Right lung (tissue), 5 donors: ENCODE data around the gene CAMK2D. TPM values are rescaled to one million over a fixed set of nuclear protein-coding genes. Genes with fewer than 3 reads are reported as not detected.
"Not testable (repeated sequence)": the region's sequence is repeated elsewhere in the genome, so short reads cannot be mapped to it uniquely, and the experiment has no call there.

Experiments
- DNase-seq, 2 donors: peaks; one replicate each; pipeline ENCODE4 v3.0.0-alpha.2; 2013
- polyA plus RNA-seq, 5 donors: library from polyadenylated mRNA; unstranded; fragments of 120-200 nt; gene quantifications; one replicate each; pipeline versions ENCODE4 v1.2.1 to v1.2.3, GENCODE V29; 2013; ENCODE audit warnings: inconsistent platforms in 1 of 5, low replicate concordance in 1 of 5; ENCODE audit not compliant: insufficient read length in 5 of 5, insufficient read depth in 1 of 5

Gene CAMK2D
- polyA plus RNA-seq, 5 donors: 54.2 to 86.9 (median 72.3) TPM

DNA sequence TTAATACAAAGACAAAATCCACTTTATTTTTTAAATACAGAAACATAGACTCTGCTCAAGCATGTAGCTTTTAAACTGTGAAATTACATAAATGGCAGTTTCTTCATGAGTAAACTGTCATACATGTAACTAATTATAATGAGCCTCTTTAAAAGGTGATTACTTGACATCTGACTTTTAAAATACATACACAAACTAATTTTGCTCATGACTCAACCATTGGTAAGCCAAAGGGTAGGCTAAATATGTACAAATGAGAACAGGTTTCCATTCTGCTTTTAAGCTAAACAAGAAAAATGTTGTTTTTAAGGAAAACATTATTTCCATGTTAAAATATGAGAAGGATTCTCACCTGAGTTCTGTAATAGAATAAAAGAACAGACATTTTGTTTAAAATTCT, 27.9 kb downstream of the CAMK2D start:
- DNase-seq: no peak

DNA sequence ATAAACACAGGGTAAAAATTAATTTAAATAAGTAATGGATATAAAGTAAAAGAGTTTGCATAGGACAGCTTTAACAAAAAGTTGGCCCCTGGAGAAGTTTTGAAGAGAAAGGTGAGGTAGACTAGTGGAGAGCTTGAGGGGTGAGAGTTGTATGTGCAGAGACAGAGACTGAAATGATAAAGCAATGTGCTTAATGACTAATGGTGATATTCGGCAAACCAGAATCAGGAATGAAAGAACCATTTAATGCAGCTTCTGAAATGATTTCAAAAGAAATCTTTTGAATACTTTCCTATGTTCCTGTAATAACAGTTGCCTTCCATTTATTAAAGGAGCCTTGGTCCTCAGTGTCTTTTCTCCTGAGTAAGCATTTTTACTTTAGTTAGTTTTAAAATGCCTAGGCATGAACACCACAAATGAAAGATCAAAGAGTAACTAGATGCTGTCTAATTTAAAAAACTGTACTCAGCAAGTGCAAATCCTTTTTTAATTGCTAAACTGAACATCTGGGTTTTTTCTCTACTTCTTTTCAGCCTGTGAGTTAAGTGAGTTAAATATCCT, 28.5 kb downstream of the CAMK2D start:
- no peak for DNase-seq

DNA sequence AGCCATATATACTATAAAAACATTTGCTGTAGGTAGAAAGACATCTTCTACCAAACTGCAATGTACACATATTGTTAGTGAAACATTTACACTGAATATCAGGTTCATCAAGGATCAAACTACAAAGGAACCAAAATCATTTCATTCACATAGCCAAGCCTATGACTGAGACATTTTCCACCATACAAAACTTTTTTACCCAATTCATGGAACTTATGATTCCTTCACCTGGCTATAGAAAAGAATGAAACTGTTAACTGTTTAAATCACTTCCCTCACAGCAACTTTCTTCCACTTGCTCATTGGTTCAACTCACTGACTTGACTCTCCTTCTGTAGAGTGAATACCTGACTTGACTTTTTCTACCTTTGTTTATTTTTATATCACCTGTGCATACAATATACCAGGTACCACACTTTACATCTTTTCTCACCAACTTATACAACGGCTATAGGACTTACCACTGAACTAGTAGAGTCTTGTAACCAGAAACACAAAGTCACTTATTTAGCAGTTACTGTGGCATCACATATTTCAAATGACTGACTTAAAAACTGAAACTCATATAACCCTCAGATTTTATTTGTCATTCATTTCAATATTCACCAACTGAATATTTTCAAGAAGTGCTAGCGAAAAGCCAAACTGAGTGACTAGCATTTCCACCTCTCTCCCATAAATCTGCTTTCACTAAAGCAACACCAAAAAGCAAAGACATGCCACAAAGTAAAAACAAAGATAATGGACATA, 30.9 kb downstream of the CAMK2D start:
- DNase-seq: no peak

DNA sequence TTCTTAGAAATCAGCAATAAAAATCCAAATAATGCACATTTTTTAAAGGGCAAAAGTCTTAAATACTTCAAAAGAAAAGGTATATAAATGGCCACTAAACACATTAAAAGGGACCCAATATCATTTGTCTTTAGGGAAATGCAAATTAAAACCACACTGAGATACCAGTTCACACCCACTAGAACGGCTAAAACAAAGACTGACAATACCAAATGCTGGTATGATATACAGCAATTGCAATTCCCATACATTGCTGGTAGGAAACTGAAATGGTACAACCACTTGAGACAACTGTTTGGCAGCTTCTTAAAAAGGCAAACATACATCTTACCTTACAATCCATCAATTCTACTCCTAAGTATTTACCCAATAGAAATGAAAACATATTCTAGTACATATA, 33.7 kb downstream of the CAMK2D start:
- DNase-seq: no peak

DNA sequence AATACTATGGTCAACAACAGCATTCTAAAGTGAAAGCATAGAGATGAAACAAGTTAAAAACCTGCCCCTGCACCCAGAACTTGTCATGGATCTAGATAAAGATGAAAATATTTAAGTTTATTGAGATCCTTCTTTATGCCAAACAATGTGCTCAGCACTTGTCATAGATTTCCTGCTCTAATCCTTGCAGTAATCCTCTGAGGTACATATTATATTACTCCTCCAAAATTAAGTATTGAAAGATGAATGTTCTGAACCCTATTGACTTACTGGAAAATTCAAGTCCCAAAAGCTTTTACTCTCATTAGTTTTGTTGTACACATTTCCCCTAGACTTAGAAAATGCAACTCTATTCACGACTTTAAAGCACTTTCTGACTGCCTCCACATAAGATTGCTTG, 35.6 kb downstream of the CAMK2D start:
- DNase-seq: no peak

DNA sequence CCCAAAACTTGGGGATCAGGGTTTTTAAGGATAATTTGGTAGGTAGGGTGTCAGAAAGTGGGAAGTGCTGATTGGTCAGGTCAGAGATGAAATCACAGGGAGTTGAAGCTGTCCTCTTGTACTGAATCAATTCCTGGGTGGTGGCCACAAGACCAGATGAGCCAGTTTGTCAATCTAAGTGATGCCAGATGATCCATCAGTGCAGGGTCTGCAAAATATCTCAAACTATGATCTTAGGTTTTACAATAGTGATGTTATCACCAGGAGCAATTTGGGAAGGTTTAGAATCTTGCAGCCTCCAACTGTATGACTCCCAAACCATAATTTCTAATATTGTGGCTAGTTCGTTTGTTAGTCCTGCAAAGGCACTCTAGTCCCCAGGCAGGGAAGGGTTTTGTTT, 43.3 kb downstream of the CAMK2D start:
- DNase-seq: no peak

DNA sequence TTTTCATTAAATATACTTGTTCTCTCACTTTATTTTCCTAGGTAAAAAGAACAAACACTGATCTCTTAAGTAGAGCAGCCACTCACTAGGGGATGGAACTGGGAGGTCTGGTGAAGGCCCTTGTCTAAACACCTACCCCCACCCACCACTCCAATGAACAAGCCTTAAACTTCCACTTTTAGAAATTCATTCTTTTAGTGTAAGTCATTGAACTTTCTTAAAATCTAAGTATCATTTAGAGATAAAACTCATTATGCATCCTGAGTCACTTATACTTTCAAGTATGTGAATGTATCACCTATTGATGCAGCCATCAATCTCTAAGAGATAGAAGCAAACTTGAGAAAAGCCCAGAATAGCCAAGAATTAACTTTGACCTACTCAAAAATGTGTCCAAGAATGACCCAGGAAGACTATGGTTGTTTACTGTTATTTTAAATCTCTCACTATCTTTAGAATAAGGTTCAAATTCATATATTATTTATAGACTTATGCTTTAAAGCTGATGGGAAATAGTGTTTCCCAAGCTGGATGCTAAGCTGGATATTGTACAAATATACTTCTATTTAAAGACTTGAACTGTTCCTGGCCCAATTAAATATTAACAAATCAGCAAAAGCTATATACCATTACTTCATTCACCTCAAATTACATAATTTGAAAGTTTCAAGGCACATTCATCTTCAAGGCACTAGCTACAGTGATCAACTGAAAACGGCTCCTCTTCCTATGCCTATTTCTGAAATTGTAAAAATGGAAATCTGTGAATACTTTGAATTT, 49.5 kb downstream of the CAMK2D start:
- no peak for DNase-seq

DNA sequence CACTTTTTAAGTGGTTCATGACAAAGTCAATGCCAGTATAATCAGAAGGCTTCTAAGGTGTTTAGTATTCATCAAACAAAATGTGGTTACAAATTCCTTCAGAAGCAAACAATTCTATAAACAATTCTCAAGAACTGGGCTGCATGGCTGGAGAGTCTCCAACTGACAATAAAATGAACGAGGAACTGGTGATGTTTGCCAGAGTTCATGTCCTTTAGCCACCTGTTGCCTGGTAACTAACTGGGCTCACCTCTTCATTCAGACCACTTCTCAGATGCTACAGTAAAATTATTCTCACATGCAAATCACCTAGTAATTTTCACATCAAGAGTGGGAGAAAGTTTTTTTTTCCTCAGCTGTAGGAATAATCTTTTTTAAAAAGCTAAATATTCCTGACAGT, 53.3 kb downstream of the CAMK2D start:
- no peak for DNase-seq

DNA sequence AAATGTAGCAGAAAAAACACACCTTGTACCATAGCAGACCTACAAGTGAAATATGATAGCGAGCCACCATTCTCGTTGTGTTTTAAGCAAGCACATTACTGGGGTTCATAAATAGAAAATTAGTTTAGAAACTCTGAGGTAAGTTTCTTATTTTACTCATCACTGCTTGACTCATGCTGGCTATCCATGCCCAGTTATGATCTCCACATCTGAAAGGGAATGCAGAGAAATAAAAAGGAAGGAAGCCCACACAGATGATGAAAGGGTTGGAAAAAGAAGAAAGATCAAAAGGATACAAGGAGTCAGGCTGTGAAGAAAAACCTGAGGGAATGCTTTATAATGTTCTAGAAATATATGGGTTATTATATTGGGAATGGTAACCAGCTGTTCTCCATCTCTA, 54.5 kb downstream of the CAMK2D start:
- no peak for DNase-seq

DNA sequence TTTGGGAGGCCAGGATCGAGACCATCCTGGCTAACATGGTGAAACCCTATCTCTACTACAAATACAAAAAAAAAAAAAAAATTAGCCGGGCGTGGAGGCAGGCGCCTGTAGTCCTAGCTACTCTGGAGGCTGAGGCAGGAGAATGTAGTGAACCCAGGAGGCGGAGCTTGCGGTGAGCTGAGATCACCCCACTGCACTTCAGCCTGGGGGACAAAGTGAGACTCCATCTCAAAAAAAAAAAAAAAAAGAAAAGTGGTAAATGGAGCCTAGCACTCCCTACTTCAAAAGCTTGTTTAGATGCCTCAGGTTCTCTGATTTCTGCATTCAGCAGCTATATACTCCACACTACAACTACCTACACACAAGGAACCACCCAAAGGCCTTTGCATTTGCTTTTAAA, 56.4 kb downstream of the CAMK2D start:
- DNase-seq: not testable (repeated sequence)

DNA sequence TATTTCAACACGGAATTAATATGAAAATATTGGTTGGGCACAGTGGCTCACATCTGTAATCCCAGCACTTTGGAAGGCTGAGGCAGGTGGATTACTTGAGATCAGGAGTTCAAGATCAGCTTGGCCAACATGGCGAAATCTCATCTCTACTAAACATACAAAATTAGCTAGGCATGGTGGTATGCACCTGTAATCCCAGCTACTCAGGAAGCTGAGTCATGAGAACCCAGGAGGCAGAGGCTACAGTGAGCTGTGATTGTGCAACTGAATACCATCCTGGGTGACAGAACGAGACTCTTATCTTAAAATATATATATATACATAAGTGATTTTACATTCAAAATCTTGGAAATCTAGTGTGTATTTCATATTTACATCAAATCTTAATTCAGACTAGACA, 58.9 kb downstream of the CAMK2D start:
- DNase-seq: not testable (repeated sequence)

DNA sequence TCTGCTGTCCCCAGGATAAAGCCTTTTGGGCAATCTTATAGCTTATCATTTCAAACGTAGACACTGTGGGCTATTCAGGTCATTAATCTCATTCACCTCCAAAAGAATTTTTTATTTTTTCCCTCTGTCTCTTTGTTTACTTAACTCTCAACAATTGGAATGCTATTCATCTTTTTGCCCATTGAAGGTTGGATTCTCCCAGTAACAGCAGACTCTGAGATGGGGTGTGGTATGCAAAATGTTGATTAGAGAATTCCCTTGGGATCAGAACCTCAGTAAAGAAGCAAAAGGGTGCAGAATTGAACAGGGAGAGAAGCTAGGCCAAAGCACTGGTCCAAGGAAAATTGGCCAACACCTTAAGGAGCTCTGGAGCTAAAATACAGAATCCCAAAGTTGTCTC, 60.4 kb downstream of the CAMK2D start:
- no peak for DNase-seq

DNA sequence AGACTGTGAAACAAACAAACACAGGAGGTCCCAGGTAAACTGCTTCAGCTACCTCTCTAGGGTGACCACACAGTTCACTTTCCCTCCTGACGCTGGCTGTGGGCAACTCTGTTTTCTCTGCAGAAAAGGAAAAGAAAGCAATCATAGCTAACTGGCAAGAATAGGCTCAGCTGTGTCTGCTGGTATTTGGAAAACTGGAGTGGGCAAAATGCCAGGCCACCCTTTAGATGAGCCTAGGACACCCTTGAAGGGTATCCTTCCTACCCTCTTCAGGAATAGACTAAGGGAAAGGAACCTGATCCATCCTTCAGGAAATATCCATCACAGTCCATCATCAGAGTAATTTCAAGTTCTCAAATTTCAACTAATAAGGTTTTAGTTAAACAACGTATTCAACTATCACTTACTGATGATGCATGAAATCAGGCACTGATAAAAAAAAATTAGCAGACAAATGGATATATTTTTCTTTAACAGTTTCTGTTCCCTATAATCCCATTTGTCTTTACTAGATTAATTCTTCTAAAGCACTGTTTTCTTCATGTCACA, 60.9 kb downstream of the CAMK2D start:
- no peak for DNase-seq

DNA sequence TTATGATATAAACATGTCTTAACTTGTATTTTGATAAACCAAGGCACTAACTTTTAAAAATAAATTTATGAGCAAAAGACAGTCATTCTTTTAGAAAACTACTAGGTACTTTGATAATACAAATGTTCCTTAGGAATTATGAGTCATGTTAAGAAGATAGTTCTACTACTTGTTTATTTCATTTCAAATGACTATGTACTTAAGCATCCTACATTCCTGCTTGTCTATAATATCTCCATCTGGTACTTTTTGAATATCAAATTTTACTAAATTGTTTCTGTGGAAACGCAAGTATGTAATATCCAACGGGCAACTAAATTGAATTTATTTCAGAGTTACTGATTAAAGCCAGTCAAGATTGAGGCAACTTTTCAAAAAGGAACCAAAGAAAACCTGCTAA, 61.8 kb downstream of the CAMK2D start:
- no peak for DNase-seq

DNA sequence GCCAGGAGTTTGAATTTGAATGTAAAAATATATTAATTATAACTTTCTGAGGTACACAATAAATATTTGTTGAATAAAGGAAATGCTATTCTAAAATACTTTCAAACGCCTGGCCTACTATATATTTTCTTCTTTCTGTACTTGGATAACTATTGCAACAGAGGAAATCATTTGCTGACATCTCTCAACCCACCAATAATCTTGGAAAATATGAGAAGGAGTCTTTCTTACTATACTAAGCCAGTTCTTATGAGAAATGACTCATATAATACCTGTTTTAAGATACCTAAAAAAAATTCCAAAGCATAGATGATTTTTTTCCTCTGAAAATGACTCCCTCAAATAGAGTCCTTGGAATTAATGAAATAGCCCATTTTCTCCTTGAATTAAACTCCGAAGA, 64.1 kb downstream of the CAMK2D start:
- DNase-seq: no peak

DNA sequence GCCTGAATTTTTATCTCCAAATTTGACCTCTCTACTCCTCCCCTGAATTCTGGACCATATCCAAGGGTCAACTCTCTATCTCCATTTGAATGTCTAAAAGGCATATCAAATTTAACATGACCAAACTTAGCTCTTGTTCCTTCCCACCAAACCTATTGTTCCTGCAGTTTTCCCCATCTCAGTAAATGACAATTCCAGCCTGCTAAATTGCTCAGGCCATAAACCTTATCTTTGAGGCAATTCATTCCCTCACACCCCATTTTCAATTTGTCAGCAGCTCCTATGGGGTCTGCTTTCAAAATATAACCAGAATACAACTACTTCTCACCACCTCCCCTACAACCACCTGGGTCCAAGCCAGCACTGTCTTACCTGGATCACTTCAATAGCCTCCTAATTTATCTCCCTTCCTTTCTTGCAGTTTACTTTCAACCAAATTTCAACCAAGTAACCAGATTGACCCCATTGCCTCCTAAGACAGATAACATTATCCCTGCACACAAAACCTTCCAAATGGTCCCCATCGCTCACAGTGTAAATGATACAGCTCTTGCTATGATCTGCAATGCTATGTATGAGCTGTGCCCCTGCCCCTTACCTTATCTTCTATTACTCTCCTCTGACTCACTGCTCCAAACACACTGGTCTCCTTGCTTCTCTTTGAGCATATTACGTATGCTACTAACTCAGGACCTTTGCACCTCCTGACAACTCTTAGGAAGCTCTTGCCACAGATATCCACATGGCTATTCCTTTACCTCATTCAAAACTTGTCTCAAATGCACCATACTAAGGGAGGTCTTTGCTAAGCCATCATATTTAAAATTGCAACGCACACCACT, 66.0 kb downstream of the CAMK2D start:
- DNase-seq: no peak

DNA sequence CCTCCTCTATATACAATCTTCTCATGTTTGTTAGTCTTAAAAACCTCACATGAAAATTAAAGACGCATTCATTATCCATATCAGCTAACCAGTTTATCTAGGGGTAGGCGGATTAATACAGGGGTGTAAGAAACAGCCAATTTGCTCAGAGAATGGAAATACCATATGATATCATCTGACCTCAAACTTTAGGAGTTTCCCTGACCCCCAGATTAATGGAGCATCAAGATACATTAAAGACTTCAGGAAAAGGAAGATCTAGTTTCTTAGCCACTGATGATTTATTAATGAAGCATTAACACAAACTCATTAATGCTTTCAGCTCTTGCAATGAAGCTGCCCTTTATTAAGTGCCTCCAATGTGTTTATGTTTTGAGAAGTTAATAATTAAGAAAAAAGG, 67.5 kb downstream of the CAMK2D start:
- no peak for DNase-seq

DNA sequence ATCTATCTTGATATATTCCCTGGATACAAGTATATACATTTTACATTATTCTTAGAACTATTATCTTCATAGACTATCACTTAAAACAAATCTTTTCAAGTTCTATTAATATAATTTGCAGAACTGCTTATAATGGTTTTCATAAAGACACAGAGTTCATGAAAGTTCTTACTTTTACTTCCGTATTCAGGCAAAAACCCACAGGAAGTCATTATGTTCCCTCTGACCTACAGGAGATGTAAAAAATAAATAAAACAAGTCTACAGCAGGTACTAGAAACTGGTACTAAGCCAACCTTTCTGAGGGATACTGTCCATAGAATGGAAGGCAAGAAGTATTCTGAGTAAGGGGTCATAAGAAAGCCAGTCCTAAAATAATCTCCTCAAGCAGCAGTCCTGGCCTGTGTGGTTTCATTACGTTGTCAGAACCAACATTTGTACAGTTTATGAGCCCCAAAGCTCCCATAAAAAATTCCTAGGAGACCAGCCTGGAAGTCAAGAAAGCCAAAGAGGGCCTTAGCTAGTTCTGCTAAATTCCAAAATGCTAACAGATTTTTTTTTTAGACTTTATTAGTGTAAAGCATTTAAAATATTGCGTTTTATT, 68.6 kb downstream of the CAMK2D start:
- DNase-seq: no peak

DNA sequence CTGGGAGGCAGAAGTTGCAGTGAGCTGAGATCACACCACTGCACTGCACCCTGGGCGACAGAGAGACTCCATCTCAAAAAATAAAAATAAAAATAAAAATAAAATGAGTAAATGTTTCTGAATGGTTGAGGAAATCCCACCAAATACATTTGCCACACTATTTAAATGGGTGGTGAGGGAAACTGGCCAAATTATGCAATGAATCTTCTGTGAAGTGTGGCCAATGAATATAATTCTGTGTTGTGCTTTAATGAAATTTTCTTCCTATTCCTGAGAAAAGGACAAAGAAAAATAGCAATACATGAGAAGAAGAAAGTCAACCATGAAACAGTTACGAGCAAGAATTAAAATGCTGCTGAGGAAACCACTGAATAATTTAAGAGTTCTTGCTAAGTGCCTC, 69.9 kb downstream of the CAMK2D start:
- no peak for DNase-seq

DNA sequence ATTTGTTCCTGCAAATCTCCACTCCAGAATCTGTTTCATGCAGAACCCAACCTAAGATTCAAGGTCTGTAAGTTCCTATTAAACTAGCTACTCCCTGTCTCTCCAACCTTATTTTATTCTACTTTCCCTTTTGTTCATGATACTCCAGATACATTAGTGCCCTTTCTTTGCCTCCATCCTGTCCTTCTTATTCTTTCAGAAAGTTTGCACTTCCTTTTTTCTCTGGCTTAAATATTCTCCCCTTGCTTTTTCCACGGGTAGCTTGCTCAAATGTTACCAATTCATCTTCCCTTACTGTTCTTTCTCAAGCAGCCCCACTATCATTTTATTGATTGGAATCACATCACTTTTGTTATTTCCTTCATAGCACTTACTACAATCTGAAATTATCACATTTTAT, 72.1 kb downstream of the CAMK2D start:
- no peak for DNase-seq

DNA sequence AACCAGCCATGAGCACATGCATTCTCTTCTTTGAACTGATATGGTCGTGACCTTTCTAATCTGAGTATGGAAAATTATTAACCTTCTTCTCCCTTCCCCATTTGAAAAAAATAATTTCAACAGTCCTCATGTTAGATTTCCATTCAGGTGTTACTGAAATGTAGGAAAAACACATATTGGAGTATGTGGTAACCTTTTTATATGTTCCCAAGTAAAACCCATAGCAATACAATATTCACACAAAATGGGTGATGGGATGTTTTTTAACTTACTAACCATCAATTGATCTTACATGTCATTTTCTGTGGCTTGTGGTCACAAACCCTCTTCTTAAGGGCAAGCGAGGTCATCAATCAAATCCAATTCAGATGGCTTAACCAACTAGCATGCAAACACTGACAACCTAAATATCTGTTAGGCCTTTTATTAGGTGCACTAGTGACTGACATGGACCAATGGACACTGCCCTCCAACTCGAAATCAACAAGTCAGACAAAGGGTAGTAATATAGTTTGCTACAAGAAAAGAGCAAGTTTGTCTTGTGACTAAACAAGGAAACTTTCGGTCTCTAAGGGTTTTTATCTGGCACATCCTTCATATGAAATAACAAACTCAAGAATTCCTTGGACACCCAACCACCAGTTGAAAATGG, 74.3 kb downstream of the CAMK2D start:
- DNase-seq: no peak
